D721Med (cell line): ENCODE results near the gene HIVEP3.
A peak's percentile ranks its signal among the peaks of the same experiment; 100 is the strongest.

ENCODE experiments used
- DNase-seq: peaks from one replicate; pipeline ENCODE4 v3.0.0; 2011; ENCODE audit warnings: low spot score; ENCODE audit not compliant: insufficient read length
- FAIRE-seq: peaks from 2 replicates; lab custom pipeline; 2011; peaks lifted over from hg19 to GRCh38; lab: Jason Lieb, UNC
- TF ChIP-seq, protein P1 (sequence below): IDR thresholded peaks from 2 replicates; pipeline ENCODE4 v1.5.1; 2012; ENCODE audit warnings: mild to moderate bottlenecking, control low read depth; ENCODE audit not compliant: insufficient read depth; ENCODE audit errors: missing control alignments

The HIVEP3 gene

DNA sequence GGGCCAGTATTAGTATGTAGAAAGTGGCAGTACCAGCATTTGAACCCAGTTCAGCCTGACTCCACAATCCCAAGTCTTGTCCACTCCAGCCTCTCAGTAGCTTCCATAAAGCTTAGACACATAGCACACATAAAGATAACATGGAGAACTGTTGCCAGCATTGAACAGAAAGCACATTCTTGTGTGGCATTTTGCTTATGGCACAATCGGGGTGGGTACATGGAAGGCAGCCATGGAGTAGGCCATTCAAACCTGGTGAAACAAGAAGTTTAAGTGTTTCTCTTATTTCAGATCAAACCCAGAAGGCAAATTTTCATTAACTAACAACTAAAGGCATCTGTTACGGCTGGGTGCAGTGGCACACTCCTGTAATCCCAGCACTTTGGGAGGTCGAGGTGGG, 102.7 kb downstream of the HIVEP3 start:
- DNase-seq: no peak
- FAIRE-seq: no peak
- TF ChIP-seq, protein P1, sequence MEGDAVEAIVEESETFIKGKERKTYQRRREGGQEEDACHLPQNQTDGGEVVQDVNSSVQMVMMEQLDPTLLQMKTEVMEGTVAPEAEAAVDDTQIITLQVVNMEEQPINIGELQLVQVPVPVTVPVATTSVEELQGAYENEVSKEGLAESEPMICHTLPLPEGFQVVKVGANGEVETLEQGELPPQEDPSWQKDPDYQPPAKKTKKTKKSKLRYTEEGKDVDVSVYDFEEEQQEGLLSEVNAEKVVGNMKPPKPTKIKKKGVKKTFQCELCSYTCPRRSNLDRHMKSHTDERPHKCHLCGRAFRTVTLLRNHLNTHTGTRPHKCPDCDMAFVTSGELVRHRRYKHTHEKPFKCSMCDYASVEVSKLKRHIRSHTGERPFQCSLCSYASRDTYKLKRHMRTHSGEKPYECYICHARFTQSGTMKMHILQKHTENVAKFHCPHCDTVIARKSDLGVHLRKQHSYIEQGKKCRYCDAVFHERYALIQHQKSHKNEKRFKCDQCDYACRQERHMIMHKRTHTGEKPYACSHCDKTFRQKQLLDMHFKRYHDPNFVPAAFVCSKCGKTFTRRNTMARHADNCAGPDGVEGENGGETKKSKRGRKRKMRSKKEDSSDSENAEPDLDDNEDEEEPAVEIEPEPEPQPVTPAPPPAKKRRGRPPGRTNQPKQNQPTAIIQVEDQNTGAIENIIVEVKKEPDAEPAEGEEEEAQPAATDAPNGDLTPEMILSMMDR: no peak

DNA sequence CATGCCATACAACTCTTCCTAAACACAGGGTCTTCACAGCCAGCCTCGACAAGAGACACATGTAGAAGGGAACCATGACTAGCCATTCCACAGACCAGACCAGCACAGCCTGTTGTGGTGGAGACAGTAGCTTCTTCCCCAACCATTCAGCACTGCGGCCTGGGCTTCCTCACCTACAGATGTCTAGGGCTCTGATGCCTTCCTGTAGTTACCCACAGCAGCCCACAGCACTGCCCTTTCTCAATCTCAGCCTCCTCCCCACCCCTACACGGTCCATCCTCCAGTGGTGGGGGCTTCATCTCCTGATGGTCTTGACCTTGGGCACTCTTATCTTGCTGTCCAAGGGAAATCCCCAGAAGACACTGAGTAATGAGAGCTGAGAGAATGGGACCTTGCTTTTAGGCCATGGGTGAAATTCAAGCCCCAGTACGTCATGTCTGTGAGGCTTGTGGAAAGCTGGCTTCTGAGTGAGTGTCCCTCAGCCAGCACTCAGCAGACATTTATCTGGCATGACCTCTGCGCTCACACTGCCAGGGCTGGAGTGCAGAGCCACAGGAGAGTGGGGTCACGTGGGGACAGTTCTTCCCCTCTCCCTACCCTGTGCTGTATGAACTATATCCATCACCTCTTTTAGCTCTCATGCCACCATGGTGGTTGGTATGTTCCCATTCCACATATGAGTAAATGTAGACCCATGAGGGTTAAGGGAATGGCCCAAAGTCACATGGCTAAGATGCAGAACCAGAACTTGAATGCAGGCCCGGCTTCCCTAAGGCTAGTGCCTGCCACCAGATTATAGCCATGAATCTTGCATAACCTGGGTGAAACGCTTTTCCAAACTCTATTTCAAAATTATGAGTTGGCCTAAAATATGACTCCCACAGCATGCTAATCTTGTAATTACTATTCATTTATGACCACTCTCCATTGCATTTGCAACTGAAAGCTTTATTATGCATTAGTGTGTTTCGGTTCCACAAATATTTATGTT, 104.7 kb downstream of the HIVEP3 start:
- DNase-seq (no peak), FAIRE-seq (no peak)
- TF ChIP-seq, protein P1: no peak

DNA sequence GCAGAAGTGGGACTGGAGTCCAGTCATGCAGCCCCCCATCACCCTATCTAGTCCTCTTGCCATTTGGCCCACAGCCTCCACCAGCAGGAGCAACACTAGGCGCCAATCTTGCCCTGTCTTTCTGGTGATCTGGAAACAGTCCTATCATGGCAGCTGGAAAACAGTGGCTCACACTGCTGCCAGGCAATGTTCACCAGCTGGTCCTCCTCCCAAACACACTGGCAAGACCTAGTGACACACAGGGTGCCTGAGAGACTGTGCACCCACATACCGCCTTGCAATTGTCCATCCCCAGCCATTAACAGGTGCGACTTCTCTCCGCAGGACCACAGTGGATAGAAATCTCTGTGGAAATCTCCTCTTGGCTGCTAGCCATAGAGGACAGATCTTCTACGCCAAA, 105.5 kb downstream of the HIVEP3 start:
- TF ChIP-seq, protein P1: no peak
- DNase-seq (no peak), FAIRE-seq (no peak)

DNA sequence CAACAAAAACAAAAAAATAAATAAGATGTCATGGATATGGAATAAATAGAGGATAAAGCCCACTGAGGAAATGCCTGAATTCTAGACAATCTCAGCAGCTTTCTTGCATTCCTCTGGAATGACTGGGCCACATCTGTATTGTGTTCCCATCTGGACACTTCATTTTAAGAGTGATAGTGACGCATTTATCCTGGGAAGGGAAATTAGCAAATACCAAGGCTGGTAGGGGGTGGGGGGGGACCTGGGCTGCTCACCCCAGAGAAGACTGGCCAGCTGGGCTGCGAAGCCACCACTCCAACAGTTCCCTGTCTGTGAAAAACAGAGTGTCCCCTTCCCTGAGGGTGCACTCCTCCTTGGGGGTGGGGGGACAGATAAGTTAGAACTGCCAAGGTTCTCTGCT, 106.3 kb downstream of the HIVEP3 start:
- DNase-seq (no peak), FAIRE-seq (no peak)

GRCh38 chr1:41812051-41812450, 106.7 kb downstream of the HIVEP3 start:
- TF ChIP-seq, protein P1: peak; percentile 76
- DNase-seq: peak; percentile 34
- no peak for FAIRE-seq

More for the DNA sequence above, 106.3 kb downstream of the HIVEP3 start:
- TF ChIP-seq, protein P1: no peak

- FAIRE-seq (no peak), DNase-seq (no peak)
- TF ChIP-seq, protein P1: no peak
Observed at GRCh38 chr1:41811051-41811795, 107.5 kb downstream of the HIVEP3 start.
